GM08714 (cell line): Measurements from ENCODE around the gene ARL13B.
A peak's percentile ranks its signal among the peaks of the same experiment; 100 is the strongest.
"Not testable (repeated sequence)": the region's sequence is repeated elsewhere in the genome, so short reads cannot be mapped to it uniquely, and the experiment has no call there.

Source experiments
- H3K4me3 ChIP-seq: fragments of 200-500 bp; sonication (Bioruptor generic); 2 replicates; pipeline ENCODE4 v1.5.1; 2014; ENCODE audit warnings: mild to moderate bottlenecking, low read length, inconsistent platforms
- ZNF274 ChIP-seq: IDR thresholded peaks from 2 replicates; pipeline ENCODE4 v1.6.1; 2012; ENCODE audit warnings: mild to moderate bottlenecking, low read depth, low read length

Gene ARL13B

DNA sequence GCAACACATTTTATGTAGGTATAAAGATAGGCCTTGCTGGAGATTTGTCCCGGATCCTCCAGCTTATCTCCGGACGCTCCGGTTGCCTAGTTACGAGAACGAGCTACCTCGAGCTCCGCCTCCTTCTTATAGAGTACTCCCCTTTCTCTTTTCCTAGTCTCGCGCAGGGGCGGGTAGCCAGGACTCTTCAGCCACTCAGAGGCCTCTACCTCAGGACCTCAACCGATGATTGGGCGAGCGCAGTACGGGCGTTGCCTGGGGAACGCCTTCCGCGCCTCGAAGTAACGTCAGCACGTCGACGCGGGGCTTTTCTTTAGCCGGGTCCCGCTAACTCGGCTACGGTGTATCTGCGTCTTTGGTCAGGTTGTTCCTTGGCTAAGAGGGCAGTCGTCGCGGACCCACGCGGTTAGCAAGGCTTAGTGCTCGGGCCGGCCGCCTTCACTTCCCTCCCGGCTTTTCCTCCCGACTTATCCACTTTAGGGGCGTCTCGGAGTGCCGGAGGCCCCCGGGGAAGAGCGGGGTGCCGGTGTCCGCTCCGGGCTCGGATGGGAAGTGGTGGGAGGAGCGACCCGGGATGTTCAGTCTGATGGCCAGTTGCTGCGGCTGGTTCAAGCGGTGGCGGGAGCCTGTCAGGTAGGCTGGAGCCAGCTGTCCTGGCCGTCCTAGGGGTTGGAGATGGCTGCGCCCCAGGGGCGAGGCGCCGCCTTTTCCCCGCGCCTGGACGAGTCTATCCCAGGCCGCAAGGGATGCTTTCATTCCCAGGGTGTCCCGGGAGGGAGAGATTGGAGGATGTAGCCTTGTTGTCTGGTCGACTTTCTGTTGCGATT is at the start of gene ARL13B:
ARL13B (plus strand) TSS at position 306 of the 827 bp plus-strand sequence; CDS start at position 575, 269 bp downstream.
- H3K4me3 ChIP-seq, result peak within 1 kb of the TSS; percentile 81
- TF ChIP-seq ZNF274, result no peak

DNA sequence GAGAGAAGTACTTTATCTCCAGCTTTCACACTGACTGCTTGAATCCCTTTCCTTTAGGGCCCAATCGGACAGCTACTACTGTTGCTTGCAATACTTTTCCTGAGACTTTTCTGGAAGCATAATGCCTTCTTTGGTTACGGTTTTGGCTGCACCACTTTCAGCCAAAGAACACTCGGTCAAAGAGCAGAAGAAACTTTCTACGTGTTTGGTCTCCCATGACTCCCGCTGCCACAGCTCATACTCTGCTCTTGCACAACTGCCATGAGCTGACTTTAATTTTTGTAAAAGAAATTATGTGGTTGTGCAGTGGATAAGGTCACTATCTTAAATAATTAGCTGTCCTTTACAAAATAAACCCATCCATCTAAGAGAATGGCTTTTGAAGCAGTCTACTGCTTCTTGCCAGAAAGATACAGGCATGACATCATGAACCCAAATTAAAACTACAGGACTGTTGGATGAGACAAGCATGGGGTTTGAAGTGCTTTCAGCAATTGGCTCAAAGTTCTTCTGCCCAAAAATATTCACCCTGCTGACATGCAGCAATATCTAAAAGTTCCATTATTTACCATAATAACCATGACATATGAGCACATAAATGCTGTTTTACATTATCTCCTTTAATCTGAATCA is 48.2 kb upstream of the ARL13B start:
- no peak overlapping the region for H3K4me3 ChIP-seq
- TF ChIP-seq ZNF274, result no peak

DNA sequence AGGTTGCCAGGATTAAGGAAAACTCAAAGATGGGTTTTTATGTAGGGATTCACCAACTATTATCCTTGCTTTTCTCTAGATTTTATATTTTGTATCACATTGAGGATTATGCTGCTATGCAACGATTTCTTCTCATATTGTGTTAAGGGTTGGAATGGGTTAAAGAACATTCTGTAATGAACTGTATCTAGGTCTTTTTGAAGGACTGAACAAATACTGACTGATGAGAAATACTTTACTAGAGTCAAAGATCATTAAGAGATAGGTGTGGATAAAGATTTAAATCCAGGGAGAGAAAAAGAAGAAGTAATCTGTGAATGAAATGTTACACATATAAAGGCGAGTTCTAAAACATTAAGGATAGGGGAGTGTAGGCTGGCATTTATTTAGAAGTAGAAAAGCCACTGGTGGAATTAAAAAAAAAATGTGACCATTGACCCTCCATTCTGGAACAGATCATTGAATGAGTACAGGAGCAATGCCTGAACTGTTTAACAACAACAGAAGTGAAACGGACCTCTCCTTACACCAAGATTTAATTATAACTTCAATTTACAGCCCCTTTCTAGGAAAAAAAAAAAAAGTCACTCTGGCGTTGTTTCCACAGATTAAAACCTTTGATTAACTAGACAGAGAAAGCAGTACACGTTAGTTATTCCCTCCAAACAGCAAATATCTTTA is 45.4 kb upstream of the ARL13B start:
- no peak overlapping the region for H3K4me3 ChIP-seq
- TF ChIP-seq ZNF274, result no peak

DNA sequence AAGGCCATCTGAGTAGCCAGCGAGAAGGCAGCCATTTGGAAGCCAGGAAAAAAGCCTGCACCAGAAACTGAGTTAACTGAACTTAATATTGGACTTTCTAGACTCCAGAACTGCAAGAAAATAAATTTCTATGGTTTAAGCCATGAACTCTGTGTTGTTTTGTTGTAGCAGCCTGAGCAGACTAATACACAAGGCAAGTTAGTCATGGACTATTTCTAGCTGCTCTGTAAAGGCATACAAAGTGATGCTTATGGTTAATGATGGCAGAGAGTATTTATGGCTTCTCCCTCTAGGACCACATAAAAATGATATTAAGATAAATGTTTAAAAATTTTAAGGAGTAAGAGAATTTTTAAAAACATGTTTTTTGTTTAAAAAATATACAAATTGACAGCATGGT is 43.4 kb upstream of the ARL13B start:
- H3K4me3 ChIP-seq, result no peak overlapping the region
- no peak for TF ChIP-seq ZNF274

DNA sequence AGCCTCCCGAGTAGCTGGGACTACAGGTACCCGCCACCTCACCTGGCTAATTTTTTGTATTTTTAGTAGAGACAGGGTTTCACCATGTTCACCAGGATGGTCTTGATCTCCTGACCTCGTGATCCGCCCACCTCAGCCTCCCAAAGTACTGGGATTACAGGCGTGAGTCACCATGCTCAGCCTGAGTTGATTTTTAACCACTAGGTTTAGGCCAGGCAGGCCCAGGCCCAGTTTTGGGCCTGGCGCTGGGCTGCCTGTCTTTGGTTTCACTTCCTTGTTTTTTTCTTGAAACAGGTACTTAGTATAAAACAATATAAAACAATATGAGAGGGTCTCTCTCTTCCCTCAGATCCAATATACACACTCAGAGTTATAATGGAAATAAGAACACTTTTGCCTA is 42.5 kb upstream of the ARL13B start:
- H3K4me3 ChIP-seq, result not testable (repeated sequence)

DNA sequence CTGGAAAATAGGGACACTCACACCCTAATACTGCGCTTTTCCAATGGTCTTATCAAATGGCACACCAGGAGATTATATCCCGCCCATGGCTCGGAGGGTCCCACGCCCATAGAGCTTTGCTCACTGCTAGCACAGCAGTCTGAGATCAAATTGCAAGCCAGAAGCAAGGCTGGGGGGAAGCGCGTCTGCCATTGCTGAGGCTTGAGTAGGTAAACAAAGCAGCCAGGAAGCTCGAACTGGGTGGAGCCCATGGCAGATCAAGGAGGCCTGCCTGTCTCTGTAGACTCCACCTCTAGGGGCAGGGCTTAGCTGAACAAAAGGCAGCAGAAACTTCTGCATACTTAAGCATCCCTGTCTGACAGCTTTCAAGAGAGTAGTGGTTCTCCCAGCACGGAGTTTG is 30.0 kb upstream of the ARL13B start:
- H3K4me3 ChIP-seq, result not testable (repeated sequence)

DNA sequence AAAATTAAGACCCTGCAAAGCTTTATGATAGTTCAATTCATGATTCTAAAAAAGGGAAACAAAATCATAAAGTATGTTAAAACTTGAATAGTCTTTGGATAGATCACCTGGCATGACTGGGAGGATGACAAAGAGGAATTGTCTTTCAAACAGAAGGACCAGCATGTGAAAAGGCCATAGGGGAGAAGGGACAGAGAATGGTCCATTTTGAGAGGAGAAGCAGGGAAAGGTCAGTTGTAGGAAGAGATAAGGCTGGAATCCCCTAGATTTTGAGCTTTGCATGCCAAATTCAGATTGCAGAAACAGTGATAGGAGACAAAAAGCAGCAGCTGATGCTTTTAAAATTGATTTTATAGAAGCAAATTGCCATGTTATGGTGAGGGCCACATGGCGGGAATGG is 18.9 kb upstream of the ARL13B start:
- TF ChIP-seq ZNF274, result no peak
- H3K4me3 ChIP-seq, result no peak overlapping the region

DNA sequence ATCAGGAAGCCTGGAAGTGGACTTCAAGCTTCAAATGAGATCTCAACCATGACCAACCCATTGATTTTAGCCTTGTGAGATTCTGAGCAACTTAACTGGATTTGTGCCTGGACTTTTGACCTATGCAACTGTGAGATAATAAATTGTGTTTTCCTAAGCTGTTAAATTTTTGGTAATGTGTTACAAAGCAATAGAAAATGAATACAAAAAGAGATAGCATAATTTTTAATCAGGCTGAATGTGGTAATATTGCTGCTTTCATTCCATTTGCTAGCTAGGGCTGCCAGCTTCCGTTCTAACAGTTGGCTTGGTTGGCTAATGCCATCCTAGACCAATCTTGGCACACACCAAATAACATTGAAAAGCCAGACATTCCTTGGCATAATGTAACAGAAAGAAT is 18.5 kb upstream of the ARL13B start:
- no peak overlapping the region for H3K4me3 ChIP-seq
- no peak for TF ChIP-seq ZNF274

DNA sequence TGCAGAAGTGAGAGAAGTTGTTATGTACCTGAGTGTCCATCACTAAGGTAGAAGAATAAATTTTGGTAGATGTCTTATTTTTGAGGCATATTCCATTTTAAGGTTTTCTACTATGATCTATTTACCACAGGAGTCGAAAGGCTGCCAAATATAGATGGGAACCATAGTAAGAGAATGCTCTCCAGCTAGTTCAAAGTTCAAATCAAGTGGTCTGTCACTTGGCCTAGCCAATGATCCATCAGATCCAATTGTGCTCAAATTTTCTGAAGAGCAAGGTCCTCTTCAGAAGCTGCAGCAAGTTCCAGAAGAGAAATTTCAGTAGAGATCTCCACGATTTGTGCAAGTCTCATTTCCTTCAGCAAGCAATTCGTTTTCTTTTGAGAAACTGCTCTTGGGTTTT is 17.2 kb upstream of the ARL13B start:
- TF ChIP-seq ZNF274, result no peak
- H3K4me3 ChIP-seq, result no peak overlapping the region

DNA sequence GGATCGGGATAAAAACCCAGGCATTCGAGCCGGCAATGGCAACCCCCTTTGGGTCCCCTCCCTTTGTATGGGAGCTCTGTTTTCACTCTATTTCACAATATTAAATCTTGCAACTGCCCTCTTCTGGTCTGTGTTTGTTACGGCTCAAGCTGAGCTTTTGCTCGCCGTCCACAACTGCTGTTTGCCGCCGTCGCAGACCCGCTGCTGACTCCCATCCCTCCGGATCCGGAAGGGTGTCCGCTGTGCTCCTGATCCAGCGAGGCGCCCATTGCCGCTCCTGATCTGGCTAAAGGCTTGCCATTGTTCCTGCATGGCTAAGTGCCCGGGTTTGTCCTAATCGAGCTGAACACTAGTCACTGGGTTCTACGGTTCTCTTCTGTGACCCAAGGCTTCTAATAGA is 14.8 kb upstream of the ARL13B start:
- not testable (repeated sequence) for H3K4me3 ChIP-seq

DNA sequence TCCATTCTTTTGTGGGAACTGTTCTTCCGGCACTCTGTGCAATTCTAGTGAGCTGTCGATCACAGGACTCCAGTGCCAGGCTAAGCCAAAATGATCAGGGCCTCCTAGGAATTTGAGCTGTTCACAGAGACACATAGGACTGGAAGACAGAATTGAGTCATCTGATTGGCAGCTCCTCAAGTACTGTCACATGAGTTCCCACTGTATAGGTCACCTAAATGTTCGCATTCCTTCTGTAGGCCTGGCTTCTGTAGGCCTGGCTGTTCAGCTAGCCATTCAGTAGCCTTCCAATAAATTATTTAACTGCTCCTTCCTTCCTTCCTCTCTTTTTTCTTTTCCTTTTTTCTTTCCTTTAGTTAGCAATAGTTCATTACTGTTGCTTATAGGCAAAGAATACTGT is 10.5 kb upstream of the ARL13B start:
- H3K4me3 ChIP-seq, result no peak overlapping the region

DNA sequence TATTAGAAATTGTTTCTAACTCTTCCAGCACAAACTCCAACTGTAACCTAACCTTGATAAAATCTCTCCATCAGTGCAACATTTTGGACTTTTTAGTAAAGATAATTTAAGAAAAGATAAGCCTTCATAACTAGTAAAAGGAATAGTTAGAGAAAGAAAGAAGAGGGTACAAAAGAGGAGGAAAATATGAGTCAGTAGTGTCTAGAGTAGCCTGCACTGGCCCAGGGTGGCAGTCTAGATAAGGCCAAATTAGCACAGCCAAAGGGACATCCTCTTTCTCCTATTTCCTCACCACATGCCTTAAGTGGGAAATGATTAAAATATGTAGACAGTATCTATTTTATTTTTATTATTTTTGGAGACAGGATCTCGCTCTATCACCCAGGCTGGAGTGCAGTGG is 10.0 kb upstream of the ARL13B start:
- TF ChIP-seq ZNF274, result no peak
- H3K4me3 ChIP-seq, result no peak overlapping the region

More for the DNA sequence above, 10.5 kb upstream of the ARL13B start:
- no peak for TF ChIP-seq ZNF274

DNA sequence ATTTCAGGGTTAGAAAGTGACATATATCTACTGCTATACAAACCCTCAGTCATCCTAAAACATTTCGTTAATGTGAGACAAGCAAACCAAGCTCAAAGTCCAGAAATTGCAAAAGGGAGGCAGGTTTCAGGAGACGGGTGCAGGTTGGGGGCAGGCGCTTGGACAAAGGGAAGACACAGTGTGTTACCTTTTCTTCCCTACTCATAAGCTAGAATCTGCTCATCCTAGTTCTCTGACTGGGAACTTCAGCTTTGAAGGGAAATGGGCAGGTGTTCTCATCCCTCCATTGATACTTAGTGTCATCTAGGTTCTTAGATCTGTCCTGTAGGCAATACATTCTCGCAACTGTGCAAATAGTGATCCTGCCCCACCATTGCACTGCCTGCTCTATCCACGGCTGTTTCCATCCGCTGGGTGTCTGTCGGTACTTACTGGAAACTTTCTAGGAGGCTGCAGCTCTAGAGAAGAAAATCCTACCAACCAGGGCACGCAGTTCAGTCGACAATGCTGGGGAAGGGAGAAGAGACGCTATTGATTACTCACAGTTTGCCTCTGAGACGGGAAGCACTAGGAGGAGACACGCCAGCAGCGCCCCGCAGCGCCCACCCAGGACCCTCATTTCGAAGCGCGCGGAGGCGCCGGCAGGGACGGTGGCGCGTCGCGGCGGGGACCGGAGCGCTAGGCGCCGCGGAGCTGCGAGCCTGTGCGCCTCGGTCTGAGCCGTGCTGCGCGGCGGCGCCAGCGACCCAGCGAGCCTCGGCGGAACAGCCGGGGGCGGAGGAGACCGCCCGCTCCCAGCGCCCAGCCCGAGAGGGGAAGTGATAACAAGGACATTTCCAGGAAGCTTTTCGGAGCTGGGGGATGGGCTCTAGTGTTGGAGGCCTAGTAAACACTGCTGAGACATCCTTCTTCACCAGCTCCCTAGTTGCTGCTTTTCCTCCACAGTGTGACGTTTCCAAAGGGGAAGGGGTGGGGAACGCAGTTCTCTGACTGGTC is 6.5 kb upstream of the ARL13B start, which contains the start of gene PROS1:
PROS1 (minus strand) TSS at position 766 of the 996 bp plus-strand sequence; CDS start at position 619, 147 bp downstream.
- TF ChIP-seq ZNF274, result no peak
- H3K4me3 ChIP-seq, result peak within 1 kb of the TSS; percentile 70

DNA sequence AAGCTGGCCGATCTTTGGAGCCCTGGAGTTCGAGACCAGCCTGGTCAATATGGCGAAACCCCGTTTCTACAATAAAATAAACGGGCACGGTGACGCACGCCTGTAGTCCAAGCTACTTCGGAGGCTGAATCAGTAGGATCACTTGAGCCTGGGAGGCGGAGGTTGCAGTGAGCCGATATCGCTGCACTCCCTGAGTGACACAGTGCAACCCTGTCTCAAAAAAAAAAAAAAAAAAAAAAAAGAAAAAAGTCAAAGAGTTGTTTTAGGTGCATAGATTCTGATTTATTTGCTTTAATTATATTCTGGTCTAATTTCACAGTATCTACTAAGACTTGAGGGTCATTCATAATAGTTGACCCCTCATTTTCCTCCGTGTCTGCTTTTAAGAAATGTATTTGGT is 1.7 kb downstream of the ARL13B start:
- H3K4me3 ChIP-seq, result no peak overlapping the region
- TF ChIP-seq ZNF274, result no peak
